Bronchial epithelial cell (primary cell): ENCODE results near the gene INO80C. TPM values are rescaled to one million over a fixed set of nuclear protein-coding genes. Genes with fewer than 3 reads are reported as not detected.

ENCODE experiments used
- DNase-seq: peaks from one replicate; pipeline ENCODE4 v3.0.0-alpha.2; 2010; ENCODE audit warnings: low read depth
- FAIRE-seq: peaks from 2 replicates; lab custom pipeline; 2011; peaks lifted over from hg19 to GRCh38; lab: Jason Lieb, UNC
- H3K27me3 ChIP-seq: 2 replicates; pipeline ENCODE4 v1.5.1; 2011; ENCODE audit warnings: low read length; ENCODE audit not compliant: control insufficient read depth, insufficient read depth
- H3K36me3 ChIP-seq: 2 replicates; pipeline ENCODE4 v1.5.1; 2011; ENCODE audit warnings: low read length; ENCODE audit not compliant: control insufficient read depth, insufficient read depth
- H3K4me3 ChIP-seq: 2 replicates; pipeline ENCODE4 v1.5.1; 2011; ENCODE audit warnings: mild to moderate bottlenecking, low read depth, low read length, control low read depth
- total RNA-seq: library from RNA; depleted of rRNA; stranded (reverse); fragments of >200 nt; gene quantifications from 2 replicates; pipeline ENCODE4 v1.2.1, GENCODE V29; 2014
- TF ChIP-seq, protein P1 (sequence below): IDR thresholded peaks from 2 replicates; pipeline ENCODE4 v1.5.1; 2011; ENCODE audit warnings: mild to moderate bottlenecking, moderate library complexity, low read length, control low read depth, inconsistent platforms; ENCODE audit not compliant: insufficient read depth, severe bottlenecking

Gene INO80C
- total RNA-seq, 1 donor from 2014 or later, result 5.3 TPM

DNA sequence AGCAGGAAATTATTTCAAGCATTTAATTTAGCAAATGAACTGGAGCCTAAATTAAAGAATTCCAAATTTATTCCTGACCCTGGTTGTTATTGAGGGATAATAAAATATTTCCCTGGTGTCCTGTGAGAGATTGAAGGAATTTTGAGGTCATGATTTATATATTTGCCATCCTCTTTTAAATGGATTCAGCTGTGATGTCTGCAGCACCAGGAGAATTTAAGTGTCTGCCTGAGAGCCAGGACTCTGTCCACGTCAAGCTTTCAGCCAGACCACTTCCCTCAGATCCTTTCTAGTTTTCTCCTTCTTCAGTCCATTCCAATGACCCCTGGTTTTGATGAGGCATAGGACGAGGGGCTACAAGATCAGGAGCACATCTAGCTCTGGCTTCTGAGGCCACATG lies 59.9 kb downstream of the INO80C start:
- no peaks in the 10 kb centered on the region for H3K27me3 ChIP-seq
- FAIRE-seq (no peak), DNase-seq (no peak)
- H3K4me3 ChIP-seq, result no peak overlapping the region
- TF ChIP-seq, protein P1, sequence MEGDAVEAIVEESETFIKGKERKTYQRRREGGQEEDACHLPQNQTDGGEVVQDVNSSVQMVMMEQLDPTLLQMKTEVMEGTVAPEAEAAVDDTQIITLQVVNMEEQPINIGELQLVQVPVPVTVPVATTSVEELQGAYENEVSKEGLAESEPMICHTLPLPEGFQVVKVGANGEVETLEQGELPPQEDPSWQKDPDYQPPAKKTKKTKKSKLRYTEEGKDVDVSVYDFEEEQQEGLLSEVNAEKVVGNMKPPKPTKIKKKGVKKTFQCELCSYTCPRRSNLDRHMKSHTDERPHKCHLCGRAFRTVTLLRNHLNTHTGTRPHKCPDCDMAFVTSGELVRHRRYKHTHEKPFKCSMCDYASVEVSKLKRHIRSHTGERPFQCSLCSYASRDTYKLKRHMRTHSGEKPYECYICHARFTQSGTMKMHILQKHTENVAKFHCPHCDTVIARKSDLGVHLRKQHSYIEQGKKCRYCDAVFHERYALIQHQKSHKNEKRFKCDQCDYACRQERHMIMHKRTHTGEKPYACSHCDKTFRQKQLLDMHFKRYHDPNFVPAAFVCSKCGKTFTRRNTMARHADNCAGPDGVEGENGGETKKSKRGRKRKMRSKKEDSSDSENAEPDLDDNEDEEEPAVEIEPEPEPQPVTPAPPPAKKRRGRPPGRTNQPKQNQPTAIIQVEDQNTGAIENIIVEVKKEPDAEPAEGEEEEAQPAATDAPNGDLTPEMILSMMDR, result no peak
- H3K36me3 ChIP-seq, result no peaks in the 10 kb centered on the region

DNA sequence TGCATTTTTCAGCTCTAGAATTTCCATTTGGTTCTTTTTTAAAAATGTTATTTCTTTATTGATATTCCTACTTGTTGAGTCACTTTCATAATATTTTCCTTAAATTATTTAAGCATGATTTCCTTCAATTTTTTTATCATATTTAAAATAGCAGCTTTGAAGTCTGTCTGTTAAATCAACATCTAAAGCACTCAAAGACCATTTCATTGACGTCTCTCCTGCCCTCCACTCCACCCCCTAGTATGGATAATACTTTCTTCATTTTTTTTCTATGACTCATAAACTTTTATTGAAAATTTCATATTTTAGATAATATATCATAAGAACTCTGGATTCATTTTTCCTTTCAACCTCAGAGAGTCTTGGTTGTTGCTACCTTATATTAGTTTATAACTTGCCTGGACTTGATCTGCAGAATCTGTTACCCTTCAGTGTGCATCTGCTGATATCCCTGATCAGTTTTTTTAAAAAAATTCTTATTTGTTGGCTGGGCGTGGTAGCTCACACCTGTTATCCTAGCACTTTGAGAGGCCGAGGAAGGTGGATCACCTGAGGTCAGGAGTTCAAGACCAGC lies 61.6 kb downstream of the INO80C start:
- no peak overlapping the region for H3K4me3 ChIP-seq
- H3K27me3 ChIP-seq, result no peaks in the 10 kb centered on the region
- TF ChIP-seq, protein P1, result no peak
- peak; percentile 41 for DNase-seq
- FAIRE-seq, result no peak
- H3K36me3 ChIP-seq, result no peaks in the 10 kb centered on the region

DNA sequence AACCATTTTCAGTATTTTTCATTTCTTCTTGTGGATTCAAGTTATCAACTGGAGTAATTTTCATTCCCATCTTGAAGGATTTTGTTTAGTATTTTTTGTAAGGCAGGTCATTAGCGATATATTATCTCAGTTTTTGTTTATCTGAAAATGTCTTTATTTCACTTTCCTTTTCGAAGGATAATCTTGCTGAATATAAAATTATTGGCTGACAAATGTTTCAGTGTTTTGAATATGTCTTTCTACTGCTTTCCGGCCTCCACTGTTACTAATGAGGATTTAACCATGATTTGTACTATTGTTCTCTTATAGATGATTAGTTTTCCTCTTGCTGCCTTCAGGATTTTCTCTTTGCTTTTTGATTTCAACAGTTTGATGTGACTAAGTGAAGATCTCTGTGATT lies 62.4 kb downstream of the INO80C start:
- FAIRE-seq, result no peak
- no peak overlapping the region for H3K4me3 ChIP-seq
- no peak for DNase-seq
- no peaks in the 10 kb centered on the region for H3K27me3 ChIP-seq
- H3K36me3 ChIP-seq, result no peaks in the 10 kb centered on the region
- TF ChIP-seq, protein P1, result no peak

DNA sequence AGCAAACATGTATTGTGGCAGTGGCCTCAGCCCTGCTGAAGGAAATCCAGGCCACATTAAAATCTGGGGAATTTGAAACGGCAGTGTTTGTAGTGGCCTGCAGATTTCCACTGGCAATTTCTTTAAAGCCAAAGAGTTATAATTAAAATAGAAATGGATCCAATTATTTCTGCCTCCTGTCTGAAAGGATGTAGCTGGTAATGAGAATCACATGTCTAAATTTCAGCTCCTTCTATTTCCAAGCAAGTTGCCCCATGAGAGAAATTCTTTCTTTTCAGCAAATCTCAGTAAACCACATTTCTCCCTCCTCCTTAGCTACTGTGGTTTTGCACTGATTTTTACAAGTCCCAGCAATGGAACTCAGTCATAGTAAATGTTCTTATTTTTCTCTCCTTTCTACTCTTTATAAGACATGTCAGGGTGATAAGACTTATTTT lies 65.2 kb downstream of the INO80C start:
- no peak for FAIRE-seq
- Histone ChIP-seq H3K4me3 (no peak overlapping the region), H3K27me3 (no peaks in the 10 kb centered on the region), H3K36me3 (no peaks in the 10 kb centered on the region)
- no peak for DNase-seq
- TF ChIP-seq, protein P1, result no peak

DNA sequence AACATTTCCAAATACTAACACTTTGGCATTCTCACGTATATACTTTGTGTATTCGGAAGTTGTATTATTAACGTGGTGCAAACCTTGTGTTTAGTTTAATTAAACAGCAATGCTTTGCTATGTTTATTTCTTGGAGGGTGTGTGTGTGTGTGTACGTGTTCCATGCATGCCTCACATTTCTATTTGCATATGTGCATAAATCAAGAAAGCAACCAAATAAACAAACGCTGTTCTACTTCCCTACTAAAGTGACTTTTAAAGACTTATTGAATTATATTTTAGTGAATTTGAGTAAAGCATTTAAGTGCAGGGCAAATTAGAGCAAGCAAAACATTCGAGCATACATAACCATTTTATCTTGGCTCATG lies 66.4 kb downstream of the INO80C start:
- no peak for FAIRE-seq
- Histone ChIP-seq H3K4me3 (no peak overlapping the region), H3K27me3 (no peaks in the 10 kb centered on the region), H3K36me3 (no peaks in the 10 kb centered on the region)
- DNase-seq, result no peak
- TF ChIP-seq, protein P1, result no peak
